KMS-11 (cell line): ENCODE results near the gene HSD11B2.

Experiments used
- H2AFZ ChIP-seq: fragments of 200-600 bp; sonication (generic); 2 replicates; pipeline ENCODE4 v1.6.1; 2016; ENCODE audit warnings: antibody characterized with exemption, mixed run types, low read depth
- H3K27ac ChIP-seq: fragments of 200-600 bp; sonication (generic); 2 replicates; pipeline ENCODE4 v1.6.1; 2016; ENCODE audit warnings: mild to moderate bottlenecking, mixed run types
- H3K27me3 ChIP-seq: fragments of 200-600 bp; sonication (generic); 2 replicates; pipeline ENCODE4 v1.6.1; 2017; ENCODE audit warnings: mild to moderate bottlenecking, low read depth, mixed run types, moderate library complexity; ENCODE audit not compliant: insufficient read depth
- H3K36me3 ChIP-seq: fragments of 200-600 bp; sonication (generic); 2 replicates; pipeline ENCODE4 v1.6.1; 2017; ENCODE audit warnings: mild to moderate bottlenecking, mixed run types; ENCODE audit not compliant: insufficient read depth
- H3K4me1 ChIP-seq: fragments of 200-600 bp; sonication (generic); 2 replicates; pipeline ENCODE4 v1.6.1; 2016; ENCODE audit warnings: mild to moderate bottlenecking, low read depth, mixed run types; ENCODE audit not compliant: poor library complexity, severe bottlenecking
- H3K4me2 ChIP-seq: fragments of 200-600 bp; sonication (generic); 2 replicates; pipeline ENCODE4 v1.7.0; 2016; ENCODE audit warnings: mild to moderate bottlenecking, mixed run types
- H3K4me3 ChIP-seq: fragments of 200-600 bp; sonication (generic); IDR thresholded peaks from 2 replicates; pipeline ENCODE4 v1.6.1; 2017; ENCODE audit warnings: low read depth, low read length, mixed read lengths; ENCODE audit not compliant: insufficient read depth
- H3K79me2 ChIP-seq: fragments of 200-600 bp; sonication (generic); 2 replicates; pipeline ENCODE4 v1.6.1; 2016; ENCODE audit warnings: low read depth, mixed run types; ENCODE audit not compliant: insufficient read depth
- H3K9ac ChIP-seq: fragments of 200-600 bp; sonication (generic); 2 replicates; pipeline ENCODE4 v1.6.1; 2016; ENCODE audit warnings: mild to moderate bottlenecking, mixed run types
- H4K20me1 ChIP-seq: fragments of 200-600 bp; sonication (generic); 2 replicates; pipeline ENCODE4 v1.6.1; 2016; ENCODE audit warnings: mild to moderate bottlenecking, mixed run types; ENCODE audit not compliant: insufficient read depth
- TF ChIP-seq, protein P1 (sequence below): fragments of 200-600 bp; sonication (generic); conservative IDR thresholded peaks from 2 replicates; pipeline ENCODE4 v1.6.1; 2017; ENCODE audit warnings: low read depth, mild to moderate bottlenecking, antibody characterized with exemption, low read length, moderate library complexity, mixed read lengths

The HSD11B2 gene

GRCh38 chr16:67483731-67484525 is 53.0 kb downstream of the HSD11B2 start:
- Histone ChIP-seq H3K79me2 (peaks cover 29% of the 10 kb centered on the region), H3K4me1 (peaks cover 14% of the 10 kb centered on the region), H3K4me2 (no peak overlapping the region), H3K9ac (no peak overlapping the region), H2AFZ (no peak overlapping the region), H4K20me1 (no peaks in the 10 kb centered on the region), H3K27ac (no peak overlapping the region), H3K4me3 (no peak overlapping the region), H3K36me3 (no peaks in the 10 kb centered on the region), H3K27me3 (no peaks in the 10 kb centered on the region)
- TF ChIP-seq, protein P1, sequence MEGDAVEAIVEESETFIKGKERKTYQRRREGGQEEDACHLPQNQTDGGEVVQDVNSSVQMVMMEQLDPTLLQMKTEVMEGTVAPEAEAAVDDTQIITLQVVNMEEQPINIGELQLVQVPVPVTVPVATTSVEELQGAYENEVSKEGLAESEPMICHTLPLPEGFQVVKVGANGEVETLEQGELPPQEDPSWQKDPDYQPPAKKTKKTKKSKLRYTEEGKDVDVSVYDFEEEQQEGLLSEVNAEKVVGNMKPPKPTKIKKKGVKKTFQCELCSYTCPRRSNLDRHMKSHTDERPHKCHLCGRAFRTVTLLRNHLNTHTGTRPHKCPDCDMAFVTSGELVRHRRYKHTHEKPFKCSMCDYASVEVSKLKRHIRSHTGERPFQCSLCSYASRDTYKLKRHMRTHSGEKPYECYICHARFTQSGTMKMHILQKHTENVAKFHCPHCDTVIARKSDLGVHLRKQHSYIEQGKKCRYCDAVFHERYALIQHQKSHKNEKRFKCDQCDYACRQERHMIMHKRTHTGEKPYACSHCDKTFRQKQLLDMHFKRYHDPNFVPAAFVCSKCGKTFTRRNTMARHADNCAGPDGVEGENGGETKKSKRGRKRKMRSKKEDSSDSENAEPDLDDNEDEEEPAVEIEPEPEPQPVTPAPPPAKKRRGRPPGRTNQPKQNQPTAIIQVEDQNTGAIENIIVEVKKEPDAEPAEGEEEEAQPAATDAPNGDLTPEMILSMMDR, result no peak

- Histone ChIP-seq H3K9ac (no peak overlapping the region), H3K4me2 (no peak overlapping the region), H2AFZ (no peak overlapping the region), H3K27me3 (no peaks in the 10 kb centered on the region), H3K79me2 (peaks cover 8% of the 10 kb centered on the region; the same call in 1 of the 2 replicates), H4K20me1 (no peaks in the 10 kb centered on the region), H3K4me3 (no peak overlapping the region), H3K36me3 (no peaks in the 10 kb centered on the region), H3K27ac (no peak overlapping the region), H3K4me1 (peaks cover 7% of the 10 kb centered on the region)
- TF ChIP-seq, protein P1, result no peak
Observed at GRCh38 chr16:67486805-67487204, 55.9 kb downstream of the HSD11B2 start.
